Measurements from ENCODE around the gene RAB11FIP5.
"Not testable (repeated sequence)": the region's sequence is repeated elsewhere in the genome, so short reads cannot be mapped to it uniquely, and the experiment has no call there.

RAB11FIP5 gene, protein sequence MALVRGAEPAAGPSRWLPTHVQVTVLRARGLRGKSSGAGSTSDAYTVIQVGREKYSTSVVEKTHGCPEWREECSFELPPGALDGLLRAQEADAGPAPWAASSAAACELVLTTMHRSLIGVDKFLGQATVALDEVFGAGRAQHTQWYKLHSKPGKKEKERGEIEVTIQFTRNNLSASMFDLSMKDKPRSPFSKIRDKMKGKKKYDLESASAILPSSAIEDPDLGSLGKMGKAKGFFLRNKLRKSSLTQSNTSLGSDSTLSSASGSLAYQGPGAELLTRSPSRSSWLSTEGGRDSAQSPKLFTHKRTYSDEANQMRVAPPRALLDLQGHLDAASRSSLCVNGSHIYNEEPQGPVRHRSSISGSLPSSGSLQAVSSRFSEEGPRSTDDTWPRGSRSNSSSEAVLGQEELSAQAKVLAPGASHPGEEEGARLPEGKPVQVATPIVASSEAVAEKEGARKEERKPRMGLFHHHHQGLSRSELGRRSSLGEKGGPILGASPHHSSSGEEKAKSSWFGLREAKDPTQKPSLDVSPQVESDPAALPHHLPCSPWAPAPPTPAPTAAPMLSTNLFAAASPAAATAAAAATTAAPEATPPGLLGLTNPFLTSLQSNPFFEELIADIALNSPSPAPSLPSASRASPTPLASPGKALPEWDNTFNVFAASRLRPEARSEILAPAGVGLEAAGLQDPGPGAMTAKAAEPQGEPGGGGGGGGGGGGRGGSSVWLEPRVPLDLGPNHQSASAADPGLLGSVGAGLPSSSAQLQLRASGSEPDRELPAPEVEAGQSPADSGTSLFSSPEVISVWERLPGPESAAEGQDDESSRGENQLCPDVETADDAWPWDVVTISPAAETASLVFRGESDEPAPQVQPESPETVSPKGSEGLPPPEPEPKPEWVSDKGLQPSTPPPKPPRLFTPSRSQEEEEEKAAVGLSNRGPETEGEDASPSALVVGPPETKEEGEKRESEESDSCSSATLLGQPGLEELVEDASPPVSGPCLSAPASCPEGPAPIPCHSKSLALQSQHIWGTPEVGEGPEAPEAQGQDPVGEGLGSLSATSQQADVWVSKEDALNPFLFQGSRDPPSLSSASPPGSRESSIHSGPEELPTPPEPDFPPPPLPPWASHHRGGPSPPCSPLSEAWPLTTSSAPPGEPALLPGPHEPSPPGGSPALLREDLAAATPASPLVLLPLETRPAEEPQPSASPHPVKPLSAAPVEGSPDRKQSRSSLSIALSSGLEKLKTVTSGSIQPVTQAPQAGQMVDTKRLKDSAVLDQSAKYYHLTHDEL (N-terminal part only)

DNA sequence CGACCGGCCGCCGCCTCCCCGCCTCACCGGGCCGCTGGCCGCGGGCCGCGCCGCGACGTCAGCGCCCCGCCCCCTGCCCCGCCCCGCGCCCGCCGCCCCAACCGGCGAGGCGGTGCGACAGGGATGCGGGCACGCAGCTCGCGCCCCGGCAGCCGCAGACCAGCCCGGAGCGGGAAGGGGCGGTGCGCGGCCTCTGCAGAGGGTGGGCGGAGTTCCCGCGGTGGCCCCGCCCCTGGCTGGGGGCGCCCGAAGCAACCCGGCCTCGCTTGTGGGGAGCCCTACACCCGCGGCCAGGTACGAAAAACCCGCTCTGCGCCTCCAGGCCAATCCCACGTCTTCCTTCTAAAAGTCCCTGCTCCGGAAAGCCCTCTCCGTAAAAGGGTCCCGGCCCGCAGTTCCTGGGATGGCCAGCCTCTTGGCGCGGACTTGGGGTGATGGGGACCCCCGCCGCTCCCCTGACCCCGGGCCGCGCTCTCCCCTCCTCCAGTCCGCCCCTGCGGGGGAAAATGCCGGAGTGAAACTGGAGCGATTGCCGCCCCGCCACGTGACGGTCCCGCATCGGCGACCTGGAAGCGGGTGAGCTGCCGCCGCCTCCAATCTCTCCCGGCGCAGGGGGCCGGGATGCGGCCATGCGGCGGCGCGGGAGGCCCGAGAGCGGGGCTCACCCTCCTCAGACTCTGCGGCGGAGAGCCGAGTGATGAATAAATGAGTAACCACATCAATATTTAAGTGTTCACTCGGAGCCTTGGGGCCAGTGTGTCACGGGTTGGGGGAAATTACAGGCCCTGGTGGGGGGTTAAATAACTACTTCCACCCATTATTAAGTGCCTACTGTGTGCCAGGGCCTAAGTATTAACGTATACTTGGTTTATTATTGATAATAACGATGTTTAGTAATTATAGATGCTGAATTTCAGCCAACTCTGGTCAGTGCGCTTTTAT, at the start of gene RAB11FIP5:
RAB11FIP5 (minus strand) TSS at position 36 of the 942 bp plus-strand sequence. CDS start 171 bp downstream, outside the sequence.
- DNase-seq (ENCODE audit: low read depth in 2 of 3, low spot score in 2 of 3): peak; percentile 30 to 50 (median 32)

DNA sequence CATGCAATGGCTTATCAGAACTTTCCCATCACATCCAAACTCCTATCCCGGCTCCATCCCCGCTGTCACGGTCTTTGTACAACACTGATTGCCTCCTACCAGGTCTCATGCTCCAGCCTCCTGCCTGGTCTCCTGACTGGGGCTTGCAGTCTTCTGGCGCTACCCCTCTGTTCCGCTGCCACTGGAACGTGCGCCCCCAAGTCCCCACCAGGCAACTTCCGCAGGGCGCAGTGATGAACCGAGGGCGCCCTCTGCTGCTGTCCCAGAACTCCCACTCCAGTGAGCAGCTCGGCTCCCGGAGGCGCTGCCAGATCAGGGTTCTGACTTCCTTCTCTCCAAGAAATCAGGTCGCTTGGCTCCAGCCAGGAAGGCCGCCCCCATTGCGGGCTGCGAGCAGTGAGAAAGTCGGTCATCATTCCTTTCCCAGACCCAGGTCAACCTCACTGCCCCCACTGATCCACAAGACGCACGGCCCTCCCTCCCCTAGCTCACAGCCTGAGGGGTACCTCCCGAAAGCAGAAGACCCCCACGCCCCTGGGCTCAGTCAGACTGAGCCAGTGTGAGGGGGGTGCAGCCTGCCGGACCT, 43.9 kb upstream of the RAB11FIP5 start:
- no peak for DNase-seq (ENCODE audit: low read depth in 2 of 3, low spot score in 2 of 3)

DNA sequence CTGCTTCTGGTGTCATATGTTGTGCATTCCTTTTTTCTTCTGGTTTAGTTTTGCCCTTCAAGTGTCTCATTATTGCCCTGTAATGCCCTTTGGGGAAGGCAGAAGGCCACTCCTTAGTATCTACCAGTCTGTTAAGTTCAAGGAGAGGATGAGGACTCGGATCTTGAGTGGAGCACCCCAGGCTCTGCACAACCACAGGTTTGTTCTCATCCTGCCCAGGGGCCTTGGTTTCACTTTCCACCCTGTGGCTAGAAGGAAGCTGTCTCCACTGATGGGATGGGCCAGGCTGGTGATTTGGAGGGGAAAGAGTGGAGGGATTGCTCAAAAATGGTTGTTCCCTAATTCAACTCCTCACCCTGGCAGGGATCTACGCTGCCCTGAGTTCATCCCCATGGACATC, 30.2 kb upstream of the RAB11FIP5 start:
- no peak for DNase-seq (ENCODE audit: low read depth in 2 of 3, low spot score in 2 of 3)

DNA sequence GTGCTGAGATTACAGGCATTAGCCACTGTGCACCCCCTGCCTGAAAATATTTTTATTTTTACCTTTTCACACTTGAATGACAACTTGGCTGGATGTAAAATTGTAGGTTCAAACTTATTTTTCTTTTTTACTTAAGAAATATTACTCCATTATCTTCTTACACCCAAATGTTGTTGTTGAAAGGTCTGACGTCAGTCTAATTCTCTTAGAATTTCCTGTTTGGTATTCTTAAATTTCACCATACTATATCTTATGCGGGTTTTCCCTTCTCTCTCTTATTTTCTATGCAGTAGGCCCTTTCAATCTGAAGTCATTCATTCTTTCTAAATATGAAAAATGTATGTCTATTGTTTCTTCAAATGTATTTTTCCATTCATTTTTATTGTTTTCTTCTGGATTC, 29.1 kb upstream of the RAB11FIP5 start:
- no peak for DNase-seq (ENCODE audit: low read depth in 2 of 3, low spot score in 2 of 3)

DNA sequence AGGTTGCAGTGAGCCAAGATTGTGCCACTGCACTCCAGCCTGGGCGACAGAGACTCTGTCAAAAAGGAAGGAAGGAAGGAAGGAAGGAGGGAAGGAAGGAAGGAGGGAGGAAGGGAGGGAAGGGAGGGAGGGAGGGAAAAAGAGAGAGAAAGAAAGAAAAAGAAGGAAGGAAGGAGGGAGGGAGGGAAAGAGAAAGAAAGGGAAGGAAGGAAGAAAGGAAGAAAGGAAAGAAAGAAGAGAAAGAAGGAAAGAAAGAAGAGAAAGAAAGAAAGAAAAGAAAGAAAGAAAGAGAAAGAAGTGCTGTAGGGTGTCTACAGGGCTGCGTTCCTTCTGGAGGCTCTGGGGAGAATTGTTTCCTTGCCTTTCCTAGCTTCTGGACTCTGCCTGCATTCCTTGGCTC, 22.5 kb upstream of the RAB11FIP5 start:
- DNase-seq (ENCODE audit: low read depth in 2 of 3, low spot score in 2 of 3): no peak

DNA sequence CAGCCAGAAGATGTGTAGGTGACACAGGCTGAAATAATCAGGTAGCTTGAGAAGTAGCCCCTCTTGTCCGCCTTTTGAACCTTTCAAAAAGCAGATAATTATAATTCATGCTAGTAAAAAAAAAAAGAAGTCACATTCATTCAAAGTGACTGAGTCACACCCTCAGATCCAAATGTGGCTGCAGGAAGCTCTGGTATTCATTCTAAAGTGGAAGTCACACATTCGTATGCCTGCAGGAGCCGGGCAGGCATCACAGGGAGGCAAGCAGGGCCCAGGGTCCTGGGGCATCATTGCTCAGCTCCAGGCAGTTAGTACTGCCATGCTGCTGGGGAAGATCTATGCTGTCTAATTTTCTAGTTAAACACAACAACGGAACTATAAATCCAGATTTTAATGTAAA, 21.7 kb upstream of the RAB11FIP5 start:
- DNase-seq (ENCODE audit: low read depth in 2 of 3, low spot score in 2 of 3): no peak

DNA sequence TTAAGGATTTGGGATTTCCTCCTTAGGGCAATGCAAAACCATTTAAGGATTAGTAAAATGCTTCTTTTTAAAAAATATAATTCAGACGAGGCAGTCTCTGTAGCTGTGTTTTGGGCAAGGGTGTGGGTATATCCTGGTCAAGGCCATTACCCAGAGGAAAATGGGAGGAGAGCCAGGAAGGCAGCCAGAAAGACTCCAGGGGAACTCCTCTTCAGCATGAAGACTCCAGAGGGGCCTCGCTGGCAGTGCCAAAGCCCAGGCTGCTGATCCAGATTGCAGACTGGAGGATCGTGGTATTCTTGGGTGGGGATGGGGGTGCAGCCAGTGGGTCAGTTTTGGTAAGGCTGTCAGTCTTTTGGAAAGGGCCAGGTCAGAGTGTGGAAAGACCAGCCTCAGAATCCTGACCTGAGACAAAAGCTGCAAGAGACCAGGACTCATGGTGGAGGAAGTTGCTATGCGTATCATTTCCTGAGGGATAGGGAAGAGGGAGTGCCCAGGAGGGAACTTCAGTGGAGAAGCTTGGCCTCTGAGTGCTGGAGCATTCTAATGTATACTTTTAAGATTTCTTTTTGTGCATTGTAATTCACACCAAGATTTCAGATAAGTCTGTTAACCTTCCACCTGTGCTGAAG, 20.9 kb upstream of the RAB11FIP5 start:
- DNase-seq (ENCODE audit: low read depth in 2 of 3, low spot score in 2 of 3): no peak

DNA sequence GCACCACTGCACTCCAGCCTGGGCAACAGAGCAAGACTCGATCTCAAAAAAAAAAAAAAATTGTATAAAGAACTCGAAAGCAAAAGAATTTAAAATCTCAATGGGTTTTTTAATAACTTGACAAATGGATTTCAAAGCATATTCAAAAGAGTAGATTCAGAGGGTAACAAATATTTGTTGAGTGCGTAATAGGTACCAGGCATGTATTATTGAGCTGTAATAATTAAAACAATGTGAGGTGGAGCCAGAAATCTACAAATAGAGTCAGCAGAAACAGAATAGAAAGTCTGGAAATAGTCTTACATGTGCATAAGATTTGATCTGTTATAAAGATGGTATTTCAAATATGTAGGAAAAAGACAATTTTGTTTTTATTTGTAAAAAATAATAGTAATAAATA, 19.1 kb upstream of the RAB11FIP5 start:
- no peak for DNase-seq (ENCODE audit: low read depth in 2 of 3, low spot score in 2 of 3)

DNA sequence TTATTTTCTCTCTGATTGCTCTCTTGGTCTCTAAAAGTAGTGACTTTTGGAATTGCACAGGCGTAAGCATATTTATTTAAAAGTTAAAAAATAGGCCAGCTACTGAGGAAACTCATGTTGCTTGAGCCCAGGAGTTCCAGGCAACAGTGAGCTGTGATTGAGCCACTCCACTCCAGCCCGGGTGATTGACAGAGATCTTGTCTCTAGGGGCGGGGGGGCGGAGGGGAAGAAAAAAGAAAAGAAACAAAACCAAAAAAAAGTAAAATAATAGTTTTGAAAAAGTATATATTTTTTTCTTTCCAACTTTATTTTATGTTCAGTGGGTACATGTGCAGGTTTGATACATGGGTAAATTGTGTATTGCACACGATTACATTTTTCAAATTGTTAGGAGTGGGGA, 18.0 kb upstream of the RAB11FIP5 start:
- no peak for DNase-seq (ENCODE audit: low read depth in 2 of 3, low spot score in 2 of 3)

DNA sequence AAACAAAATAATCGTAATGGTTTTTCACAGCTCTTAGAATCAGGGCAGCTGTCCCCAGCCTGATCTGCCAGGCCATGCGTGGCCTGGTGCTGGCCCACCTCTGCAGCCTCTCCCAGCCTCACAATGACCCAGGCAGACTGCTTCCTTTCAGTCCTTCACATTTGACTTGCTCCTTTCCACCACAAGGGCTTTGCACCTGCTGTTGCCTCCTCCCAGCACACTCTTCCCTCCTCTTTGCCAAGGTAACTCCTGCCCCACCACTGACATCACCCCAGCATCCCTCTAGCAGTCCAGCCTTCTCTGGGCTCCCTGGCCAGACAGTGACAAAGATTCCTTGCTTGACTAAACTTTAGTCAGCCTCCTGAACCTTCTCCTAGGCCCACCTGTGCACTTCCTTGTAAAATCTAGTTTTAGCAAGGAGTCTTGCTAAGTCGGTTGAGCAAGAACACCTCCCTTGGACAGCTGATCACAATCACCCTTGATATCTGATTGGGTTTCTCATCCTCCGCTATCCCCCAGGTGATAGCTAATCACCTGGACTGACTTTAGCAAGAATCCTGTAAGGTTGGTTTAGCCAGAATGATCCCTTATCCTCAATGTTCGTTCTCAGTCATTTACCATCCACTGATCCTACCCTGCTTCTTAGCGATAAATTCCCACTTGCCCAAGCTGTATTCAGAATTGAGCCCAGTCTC, 16.2 kb upstream of the RAB11FIP5 start:
- no peak for DNase-seq (ENCODE audit: low read depth in 2 of 3, low spot score in 2 of 3)

DNA sequence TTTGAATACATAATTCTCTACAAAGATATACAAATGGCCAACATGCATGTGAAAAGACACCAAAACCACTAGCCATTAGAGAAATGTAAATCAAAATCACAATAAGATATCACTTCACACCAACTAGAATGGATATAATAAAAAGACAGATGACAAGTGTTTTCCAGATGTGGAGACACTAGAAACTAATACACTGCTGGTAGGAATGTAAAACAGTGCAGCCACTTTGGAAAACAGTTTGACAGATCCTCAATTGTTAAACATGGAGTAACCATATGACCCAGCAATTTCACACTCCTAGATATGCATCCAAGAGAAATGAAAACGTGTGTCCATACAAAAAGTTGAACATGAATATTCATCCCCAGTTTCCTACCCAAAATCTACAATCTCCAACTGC, 9.8 kb upstream of the RAB11FIP5 start:
- no peak for DNase-seq (ENCODE audit: low read depth in 2 of 3, low spot score in 2 of 3)

DNA sequence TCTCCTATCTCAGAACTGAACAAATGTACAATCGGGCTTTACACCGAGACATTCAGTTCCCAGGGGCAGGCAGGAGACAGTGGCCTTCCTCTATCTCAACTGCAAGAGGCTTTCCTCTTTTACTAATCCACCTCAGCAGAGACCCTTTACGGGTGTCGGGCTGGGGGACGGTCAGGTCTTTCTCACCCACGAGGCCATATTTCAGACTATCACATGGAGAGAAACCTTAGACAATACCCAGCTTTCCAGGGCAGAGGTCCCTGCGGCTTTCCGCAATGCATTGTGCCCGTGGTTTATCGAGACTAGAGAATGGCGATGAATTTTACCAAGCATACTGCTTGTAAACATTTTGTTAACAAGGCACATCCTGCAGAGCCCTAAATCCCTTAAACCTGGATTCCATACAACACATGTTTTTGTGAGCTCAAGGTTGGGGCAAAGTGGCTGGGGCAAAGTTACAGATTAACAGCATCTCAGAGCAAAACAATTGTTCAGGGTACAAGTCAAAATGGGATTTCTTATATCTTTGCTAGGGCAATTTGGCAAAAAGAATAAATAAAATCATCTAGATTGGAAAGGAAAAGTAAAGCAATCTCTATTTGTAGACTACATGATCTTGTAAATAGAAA, 7.0 kb upstream of the RAB11FIP5 start:
- DNase-seq (ENCODE audit: low read depth in 2 of 3, low spot score in 2 of 3): not testable (repeated sequence)

DNA sequence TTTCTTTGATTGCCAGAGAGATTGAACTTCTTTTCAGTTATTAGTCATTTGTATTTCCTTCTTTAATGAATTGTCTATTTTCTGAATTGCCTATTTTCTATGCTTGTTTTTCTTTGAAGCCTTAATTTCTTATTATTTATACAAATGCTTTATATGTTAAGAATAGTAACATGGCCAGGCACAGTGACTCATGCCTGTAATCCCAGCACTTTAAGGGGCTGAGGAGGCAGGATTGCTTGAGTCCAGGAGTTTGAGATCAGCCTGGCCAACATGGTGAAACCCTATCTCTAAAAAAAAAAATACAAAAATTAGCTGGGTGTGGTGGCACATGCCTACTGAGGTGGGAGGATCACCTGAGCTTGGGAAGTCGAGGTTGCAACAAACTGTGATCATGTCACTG, 4.7 kb upstream of the RAB11FIP5 start:
- DNase-seq (ENCODE audit: low read depth in 2 of 3, low spot score in 2 of 3): no peak

DNA sequence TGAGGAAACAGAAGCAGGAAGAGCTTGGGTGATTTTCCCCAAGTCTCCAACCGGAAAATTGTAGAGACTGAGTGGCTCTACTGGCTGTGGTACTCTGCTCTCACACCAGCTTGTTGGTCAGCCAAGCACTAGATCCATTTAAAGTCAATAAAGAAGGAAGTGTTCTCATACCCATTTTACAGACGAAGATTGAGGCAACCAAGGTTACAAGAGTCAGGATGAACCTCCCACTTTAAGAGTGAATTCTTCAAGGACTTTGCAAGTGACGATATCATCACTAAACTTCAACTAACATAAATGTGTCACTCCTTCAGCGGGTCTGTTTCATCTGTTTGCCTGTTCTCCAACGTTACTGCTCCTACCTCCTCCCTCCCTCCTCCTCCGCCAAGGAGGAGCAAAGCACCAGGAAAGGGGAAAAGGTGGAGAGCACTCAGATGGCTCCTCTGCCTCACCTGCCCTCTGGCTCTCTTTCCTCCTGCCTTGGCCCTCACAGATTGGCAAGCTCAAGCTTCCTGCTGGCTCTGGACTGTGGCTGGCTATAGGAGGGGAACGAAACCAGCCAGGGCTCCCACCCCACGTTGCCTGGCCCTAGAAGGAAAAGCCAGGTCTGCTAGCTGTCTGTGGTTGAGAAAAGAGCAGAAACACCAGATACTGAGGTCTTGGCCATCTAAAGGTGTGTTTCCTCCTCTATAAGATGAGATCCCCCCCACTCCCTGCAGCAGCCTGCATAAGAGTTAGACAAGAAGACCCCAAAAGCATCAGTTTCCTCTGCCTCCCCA, 3.6 kb upstream of the RAB11FIP5 start:
- DNase-seq (ENCODE audit: low read depth in 2 of 3, low spot score in 2 of 3): no peak

DNA sequence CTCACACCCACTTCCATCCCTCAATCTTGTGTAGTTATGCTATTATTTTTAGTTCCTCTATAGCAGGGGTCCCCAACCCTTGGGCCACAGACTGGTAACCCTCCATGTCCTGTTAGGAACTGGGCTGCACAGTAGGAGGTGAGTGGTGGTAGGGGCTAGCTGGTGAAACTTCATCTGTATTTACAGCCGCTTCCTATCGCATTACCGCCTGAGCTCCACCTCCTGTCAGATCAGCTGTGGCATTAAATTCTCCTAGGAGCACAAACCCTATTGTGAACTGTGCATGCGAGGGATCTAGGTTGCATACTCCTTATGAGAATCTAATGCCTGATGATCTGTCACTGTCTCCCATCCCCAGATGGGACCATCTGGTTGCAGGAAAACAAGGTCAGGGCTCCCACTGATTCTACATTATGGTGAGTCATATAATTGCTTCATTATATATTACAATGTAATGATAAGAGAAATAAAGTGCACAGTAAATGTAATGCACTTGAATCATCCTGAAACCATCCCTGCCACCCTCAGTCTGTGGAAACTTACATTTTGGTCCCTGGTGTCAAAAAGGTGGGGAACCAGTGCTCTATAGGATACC, 1.6 kb upstream of the RAB11FIP5 start:
- no peak for DNase-seq (ENCODE audit: low read depth in 2 of 3, low spot score in 2 of 3)

DNA sequence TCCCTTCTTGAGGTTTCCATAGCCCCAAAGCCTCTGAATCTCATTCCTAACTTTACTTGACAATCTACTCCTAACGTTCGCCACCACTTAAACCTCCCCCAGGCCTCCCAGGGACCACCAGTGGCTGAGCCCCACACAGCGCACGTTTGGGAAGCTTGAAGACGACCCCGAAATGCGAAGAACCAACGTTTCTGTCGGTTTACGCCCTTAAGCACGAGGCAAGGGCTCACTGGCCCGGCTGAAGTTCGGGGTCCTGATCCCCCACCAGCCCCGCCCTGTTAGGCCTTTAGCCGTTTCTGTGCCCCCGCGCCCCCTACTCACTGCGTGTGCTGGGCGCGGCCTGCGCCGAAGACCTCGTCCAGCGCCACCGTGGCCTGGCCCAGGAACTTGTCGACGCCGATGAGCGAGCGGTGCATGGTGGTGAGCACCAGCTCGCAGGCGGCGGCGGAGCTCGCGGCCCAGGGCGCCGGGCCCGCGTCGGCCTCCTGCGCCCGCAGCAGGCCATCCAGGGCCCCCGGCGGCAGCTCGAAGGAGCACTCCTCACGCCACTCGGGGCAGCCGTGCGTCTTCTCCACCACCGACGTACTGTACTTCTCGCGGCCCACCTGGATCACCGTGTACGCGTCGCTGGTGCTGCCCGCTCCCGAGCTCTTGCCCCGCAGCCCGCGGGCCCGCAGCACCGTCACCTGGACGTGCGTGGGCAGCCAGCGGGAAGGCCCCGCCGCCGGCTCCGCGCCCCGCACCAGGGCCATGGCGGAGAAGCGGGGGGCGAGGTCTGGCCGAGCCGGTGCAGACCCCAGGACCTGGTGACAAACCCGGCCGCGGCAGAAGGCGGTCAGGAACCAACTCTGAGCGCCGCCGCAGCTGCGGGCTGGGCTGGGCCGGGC, 479 bp downstream of the RAB11FIP5 start:
- DNase-seq (ENCODE audit: low read depth in 2 of 3, low spot score in 2 of 3): no peak

Measured in activated CD8-positive, alpha-beta memory T cell treated with anti-CD3 and anti-CD28 coated beads for 48 hours (primary cell).